RWPE2 (cell line): ENCODE data around the gene CUL9.

Experiments used
- ATAC-seq: fragments of 200-7000 bp; cut with Tn5 transposase; 3 replicates; pipeline ENCODE4 v1.9.1; 2021; ENCODE audit warnings: low read depth
- DNase-seq: peaks from one replicate; pipeline ENCODE4 v3.0.0-alpha.2; 2020; ENCODE audit warnings: low spot score
- H3K27ac ChIP-seq: fragments of 450-650 bp; 2 replicates; pipeline ENCODE4 v1.5.1; 2017; ENCODE audit warnings: mild to moderate bottlenecking; ENCODE audit not compliant: poor library complexity, severe bottlenecking
- H3K27me3 ChIP-seq: fragments of 250-450 bp; sonication (Bioruptor Pico); 2 replicates; pipeline ENCODE4 v1.5.1; 2021; ENCODE audit warnings: mild to moderate bottlenecking, moderate library complexity; ENCODE audit not compliant: insufficient read depth, poor library complexity, severe bottlenecking
- H3K36me3 ChIP-seq: fragments of 250-450 bp; sonication (Bioruptor Pico); 2 replicates; pipeline ENCODE4 v1.5.1; 2020; ENCODE audit warnings: low read depth, mild to moderate bottlenecking, moderate library complexity
- H3K4me1 ChIP-seq: fragments of 250-450 bp; sonication (Bioruptor Pico); 2 replicates; pipeline ENCODE4 v1.5.1; 2021; ENCODE audit warnings: mild to moderate bottlenecking, moderate library complexity; ENCODE audit not compliant: insufficient read depth, poor library complexity, severe bottlenecking
- H3K4me3 ChIP-seq: fragments of 250-450 bp; sonication (Bioruptor Pico); 2 replicates; pipeline ENCODE4 v1.5.1; 2021; ENCODE audit warnings: mild to moderate bottlenecking, moderate library complexity; ENCODE audit not compliant: severe bottlenecking
- H3K9me3 ChIP-seq: fragments of 250-450 bp; sonication (Bioruptor Pico); 2 replicates; pipeline ENCODE4 v1.5.1; 2021; ENCODE audit warnings: mild to moderate bottlenecking, moderate library complexity; ENCODE audit not compliant: severe bottlenecking
- CTCF ChIP-seq: fragments of 450-650 bp; IDR thresholded peaks from one replicate; pipeline ENCODE4 v1.5.1; 2017; ENCODE audit warnings: mild to moderate bottlenecking, moderate library complexity; ENCODE audit not compliant: poor library complexity, severe bottlenecking

The CUL9 gene

GRCh38 chr6:43256670-43257366 is 74.8 kb downstream of the CUL9 start:
- DNase-seq = no peak
- Histone ChIP-seq H3K9me3 (no peaks in the 10 kb centered on the region), H3K4me1 (no peaks in the 10 kb centered on the region), H3K27me3 (no peaks in the 10 kb centered on the region), H3K36me3 (no peaks in the 10 kb centered on the region), H3K4me3 (no peak overlapping the region), H3K27ac (no peak overlapping the region)
- TF ChIP-seq CTCF = no peak
- ATAC-seq = no peak

GRCh38 chr6:43257367-43258145 is 75.6 kb downstream of the CUL9 start:
- H3K4me3 ChIP-seq = no peak overlapping the region
- no peaks in the 10 kb centered on the region for H3K27me3 ChIP-seq
- TF ChIP-seq CTCF = no peak
- no peaks in the 10 kb centered on the region for H3K9me3 ChIP-seq
- H3K4me1 ChIP-seq = no peaks in the 10 kb centered on the region
- DNase-seq (no peak), ATAC-seq (no peak)
- no peaks in the 10 kb centered on the region for H3K36me3 ChIP-seq
- no peak overlapping the region for H3K27ac ChIP-seq

DNA sequence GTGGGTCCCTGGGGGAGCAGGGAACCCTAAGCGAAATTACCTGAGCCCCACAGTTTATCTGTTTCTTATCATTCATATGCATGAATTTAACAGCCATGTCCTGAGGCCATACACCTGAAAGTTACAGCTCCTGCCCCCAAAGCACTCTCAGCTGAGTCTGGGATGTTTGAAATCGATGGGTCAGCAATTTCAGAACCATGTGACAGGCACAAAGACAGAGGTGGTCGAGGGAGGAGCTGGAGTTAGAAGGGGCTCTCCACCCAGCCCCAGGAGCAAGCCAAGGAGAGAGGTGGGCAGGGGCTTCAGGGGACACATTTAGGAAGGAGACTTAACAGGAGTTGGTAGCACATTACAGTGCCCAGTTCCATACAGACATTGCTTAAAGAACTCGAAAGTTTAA is 76.2 kb downstream of the CUL9 start:
- Histone ChIP-seq H3K4me3 (no peak overlapping the region), H3K9me3 (no peaks in the 10 kb centered on the region), H3K27me3 (no peaks in the 10 kb centered on the region), H3K36me3 (no peaks in the 10 kb centered on the region), H3K27ac (no peak overlapping the region), H3K4me1 (no peaks in the 10 kb centered on the region)
- DNase-seq = no peak
- no peak for TF ChIP-seq CTCF
- ATAC-seq = no peak

DNA sequence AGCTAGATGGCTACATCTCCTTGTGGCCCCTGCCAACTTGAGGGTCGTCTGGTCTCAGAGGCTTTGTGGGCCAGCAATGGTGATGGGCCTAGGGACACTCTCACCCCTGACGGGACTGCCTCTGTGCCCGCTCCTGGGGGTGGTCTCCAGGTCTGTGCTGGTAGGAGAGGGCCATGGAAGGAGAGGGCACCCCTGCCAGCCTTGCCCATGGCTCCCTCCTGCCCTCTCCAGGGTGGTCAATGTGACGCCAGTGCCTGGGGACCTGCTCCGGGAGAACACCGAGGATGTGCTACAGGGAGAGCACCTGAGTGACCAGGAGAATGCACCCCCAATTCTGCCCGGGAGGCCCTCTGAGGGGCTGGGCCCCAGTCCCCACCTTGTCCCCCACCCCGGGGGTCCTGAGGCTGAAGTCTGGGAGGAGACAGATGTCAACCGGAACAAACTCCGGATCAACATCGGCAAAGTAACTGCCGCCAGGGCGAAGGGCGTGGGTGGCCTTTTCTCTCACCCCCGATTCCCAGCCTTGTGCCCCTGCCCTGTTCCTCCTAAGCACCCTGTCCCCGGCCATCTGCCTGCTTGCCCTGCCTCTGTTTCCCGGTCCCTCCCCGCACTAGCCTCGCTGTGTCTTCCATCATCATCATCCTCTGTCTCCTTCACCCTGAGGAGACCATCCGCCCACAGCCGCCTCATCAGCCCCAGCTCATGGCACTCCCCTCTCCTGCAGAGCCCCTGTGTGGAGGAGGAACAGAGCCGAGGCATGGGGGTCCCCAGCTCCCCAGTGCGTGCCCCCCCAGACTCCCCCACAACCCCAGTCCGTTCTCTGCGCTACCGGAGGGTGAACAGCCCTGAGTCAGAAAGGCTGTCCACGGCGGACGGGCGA is 77.1 kb downstream of the CUL9 start:
- Histone ChIP-seq H3K27ac (no peak overlapping the region), H3K9me3 (no peaks in the 10 kb centered on the region), H3K36me3 (no peaks in the 10 kb centered on the region), H3K4me3 (no peak overlapping the region), H3K4me1 (no peaks in the 10 kb centered on the region), H3K27me3 (no peaks in the 10 kb centered on the region)
- DNase-seq (no peak), ATAC-seq (no peak)
- TF ChIP-seq CTCF = no peak
